Peyer's patch (tissue), 4 donors: ENCODE results near the gene SLC6A3.

Source experiments
- CTCF ChIP-seq, 6 experiments: fragments of 450-650 bp in 4 of 6; fragments of 200-600 bp in 2 of 6; sonication (generic) in 1 of 6; IDR thresholded peaks; one replicate each; pipeline ENCODE4 v1.5.1; 2017 to 2019; ENCODE audit warnings: antibody characterized with exemption in 6 of 6, mild to moderate bottlenecking in 3 of 6, moderate library complexity in 1 of 6
- POLR2A ChIP-seq, 2 donors: fragments of 450-650 bp; IDR thresholded peaks; one replicate each; pipeline ENCODE4 v1.5.1; 2017; ENCODE audit warnings: antibody characterized with exemption in 2 of 2, mild to moderate bottlenecking in 2 of 2, moderate library complexity in 2 of 2

- TF ChIP-seq CTCF (IDR thresholded peaks at IDR 0.05) (no peak), POLR2A (IDR thresholded peaks at IDR 0.05) (no peak)
Observed at GRCh38 chr5:1393571-1394501, 51.4 kb downstream of the SLC6A3 start.
